Calu3 (cell line): ENCODE measurements around the gene XYLT2. TPM values are rescaled to one million over a fixed set of nuclear protein-coding genes. Genes with fewer than 3 reads are reported as not detected.

ENCODE experiments used
- BruUV-seq: library from RNA; stranded (reverse); fragments of 400-500 nt; replicated peaks from 2 replicates; lab custom pipeline; 2021; lab: Mats Ljungman, UMichigan
- CTCF ChIA-PET: fragments of 300-600 bp; sonication (Branson Sonifier 250); formaldehyde crosslinking; loops from one replicate; lab custom pipeline; 2022; ENCODE audit warnings: antibody characterized with exemption; lab: Charles Lee
- DNase-seq: peaks from one replicate; pipeline ENCODE4 v3.0.0; 2022
- H3K27ac Mint-ChIP-seq: one replicate; pipeline ENCODE4 v1.8.0; 2022; ENCODE audit warnings: mixed read lengths; ENCODE audit not compliant: unreplicated experiment
- H3K27me3 Mint-ChIP-seq: one replicate; pipeline ENCODE4 v1.8.0; 2022; ENCODE audit warnings: mixed read lengths; ENCODE audit not compliant: unreplicated experiment
- H3K36me3 Mint-ChIP-seq: one replicate; pipeline ENCODE4 v1.8.0; 2022; ENCODE audit warnings: mild to moderate bottlenecking, moderate library complexity, mixed read lengths; ENCODE audit not compliant: insufficient read depth, unreplicated experiment
- H3K4me1 Mint-ChIP-seq: one replicate; pipeline ENCODE4 v1.8.0; 2022; ENCODE audit warnings: mild to moderate bottlenecking, low read depth, mixed read lengths; ENCODE audit not compliant: unreplicated experiment
- H3K4me3 Mint-ChIP-seq: one replicate; pipeline ENCODE4 v1.8.0; 2022; ENCODE audit warnings: mild to moderate bottlenecking, low read depth, moderate library complexity, mixed read lengths; ENCODE audit not compliant: unreplicated experiment
- H3K9me3 Mint-ChIP-seq: one replicate; pipeline ENCODE4 v1.8.0; 2022; ENCODE audit warnings: low read depth, mixed read lengths; ENCODE audit not compliant: unreplicated experiment
- intact Hi-C: fragments of 100-400 bp; cut with micrococcal nuclease; formaldehyde crosslinking; loops from one replicate; pipeline ENCODE4 v1.10.0; 2022; ENCODE audit not compliant: unreplicated experiment
- total RNA-seq: library from RNA; stranded (reverse); gene quantifications from 2 replicates; pipeline ENCODE4 v1.2.3, GENCODE V29; 2022
- TF ChIP-seq, protein P1 (sequence below): fragments of 200-600 bp; IDR thresholded peaks from one replicate; pipeline ENCODE4 v1.8.0; 2022; ENCODE audit warnings: antibody characterized with exemption; ENCODE audit not compliant: unreplicated experiment

XYLT2 gene
- total RNA-seq, 1 experiment from 2014 or later = 44.3 TPM

DNA sequence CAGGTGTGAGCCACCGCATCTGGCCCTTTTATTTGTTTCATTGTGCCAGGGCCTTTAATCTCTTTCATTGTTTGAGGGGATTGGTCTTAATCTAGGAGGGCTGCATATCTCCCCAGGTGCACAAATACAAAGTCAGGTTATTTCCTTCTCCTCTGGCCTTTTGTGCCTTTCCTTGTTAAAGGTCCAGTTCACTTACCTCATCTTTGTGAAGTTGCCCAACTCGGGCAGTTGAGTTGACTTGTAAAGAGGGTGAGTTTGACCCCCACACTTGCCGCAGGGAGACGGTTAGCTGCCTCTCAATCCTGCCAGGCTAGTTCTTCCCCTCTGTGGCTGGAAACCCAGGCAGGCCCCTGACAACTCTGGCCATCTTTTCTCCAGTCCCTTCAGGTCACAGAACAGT is 38.3 kb upstream of the XYLT2 start:
- Mint-ChIP-seq H3K27ac (no peak overlapping the region), H3K4me3 (no peak overlapping the region), H3K4me1 (no peaks in the 10 kb centered on the region), H3K27me3 (peaks cover 66% of the 10 kb centered on the region), H3K36me3 (no peaks in the 10 kb centered on the region), H3K9me3 (no peaks in the 10 kb centered on the region)
- intact Hi-C loops = no loop called here
- TF ChIP-seq, protein P1, sequence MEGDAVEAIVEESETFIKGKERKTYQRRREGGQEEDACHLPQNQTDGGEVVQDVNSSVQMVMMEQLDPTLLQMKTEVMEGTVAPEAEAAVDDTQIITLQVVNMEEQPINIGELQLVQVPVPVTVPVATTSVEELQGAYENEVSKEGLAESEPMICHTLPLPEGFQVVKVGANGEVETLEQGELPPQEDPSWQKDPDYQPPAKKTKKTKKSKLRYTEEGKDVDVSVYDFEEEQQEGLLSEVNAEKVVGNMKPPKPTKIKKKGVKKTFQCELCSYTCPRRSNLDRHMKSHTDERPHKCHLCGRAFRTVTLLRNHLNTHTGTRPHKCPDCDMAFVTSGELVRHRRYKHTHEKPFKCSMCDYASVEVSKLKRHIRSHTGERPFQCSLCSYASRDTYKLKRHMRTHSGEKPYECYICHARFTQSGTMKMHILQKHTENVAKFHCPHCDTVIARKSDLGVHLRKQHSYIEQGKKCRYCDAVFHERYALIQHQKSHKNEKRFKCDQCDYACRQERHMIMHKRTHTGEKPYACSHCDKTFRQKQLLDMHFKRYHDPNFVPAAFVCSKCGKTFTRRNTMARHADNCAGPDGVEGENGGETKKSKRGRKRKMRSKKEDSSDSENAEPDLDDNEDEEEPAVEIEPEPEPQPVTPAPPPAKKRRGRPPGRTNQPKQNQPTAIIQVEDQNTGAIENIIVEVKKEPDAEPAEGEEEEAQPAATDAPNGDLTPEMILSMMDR = no peak
- CTCF ChIA-PET = interaction anchor here (0.6 kb wide), 1 partner anchor 186 kb away, joined by 3 read pairs; no protein-coding TSS in a partner anchor
- no TSS peak for BruUV-seq
- no peak for DNase-seq

DNA sequence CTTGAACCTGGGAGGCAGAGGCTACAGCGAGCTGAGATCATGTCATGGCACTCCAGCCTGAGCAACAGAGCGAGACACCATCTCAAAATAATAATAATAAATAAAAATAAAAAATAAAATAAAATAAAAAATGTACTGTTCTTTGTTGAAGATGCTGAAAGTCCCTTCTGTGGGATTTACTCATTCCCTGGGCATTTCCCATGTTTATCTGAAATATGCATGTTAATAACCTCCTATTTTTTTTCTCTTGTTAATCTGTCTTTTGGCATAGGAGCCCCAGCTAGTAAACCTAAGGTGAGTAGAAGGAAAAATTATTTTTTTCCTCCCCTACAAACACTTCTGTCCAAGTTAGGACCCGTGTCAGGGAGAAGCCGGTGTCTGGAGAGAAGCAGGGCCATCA is 37.3 kb upstream of the XYLT2 start:
- H3K4me1 Mint-ChIP-seq = no peaks in the 10 kb centered on the region
- TF ChIP-seq, protein P1 = no peak
- H3K27ac Mint-ChIP-seq = no peak overlapping the region
- H3K27me3 Mint-ChIP-seq = peaks cover 70% of the 10 kb centered on the region
- H3K4me3 Mint-ChIP-seq = no peak overlapping the region
- no peaks in the 10 kb centered on the region for H3K36me3 Mint-ChIP-seq
- intact Hi-C loops = no loop called here
- CTCF ChIA-PET = interaction anchor here (1.1 to 1.2 kb wide), 2 partner anchors 10 to 103 kb away, joined by 3 read pairs; no protein-coding TSS in a partner anchor
- no peak for DNase-seq
- no peaks in the 10 kb centered on the region for H3K9me3 Mint-ChIP-seq
- BruUV-seq = no TSS peak

DNA sequence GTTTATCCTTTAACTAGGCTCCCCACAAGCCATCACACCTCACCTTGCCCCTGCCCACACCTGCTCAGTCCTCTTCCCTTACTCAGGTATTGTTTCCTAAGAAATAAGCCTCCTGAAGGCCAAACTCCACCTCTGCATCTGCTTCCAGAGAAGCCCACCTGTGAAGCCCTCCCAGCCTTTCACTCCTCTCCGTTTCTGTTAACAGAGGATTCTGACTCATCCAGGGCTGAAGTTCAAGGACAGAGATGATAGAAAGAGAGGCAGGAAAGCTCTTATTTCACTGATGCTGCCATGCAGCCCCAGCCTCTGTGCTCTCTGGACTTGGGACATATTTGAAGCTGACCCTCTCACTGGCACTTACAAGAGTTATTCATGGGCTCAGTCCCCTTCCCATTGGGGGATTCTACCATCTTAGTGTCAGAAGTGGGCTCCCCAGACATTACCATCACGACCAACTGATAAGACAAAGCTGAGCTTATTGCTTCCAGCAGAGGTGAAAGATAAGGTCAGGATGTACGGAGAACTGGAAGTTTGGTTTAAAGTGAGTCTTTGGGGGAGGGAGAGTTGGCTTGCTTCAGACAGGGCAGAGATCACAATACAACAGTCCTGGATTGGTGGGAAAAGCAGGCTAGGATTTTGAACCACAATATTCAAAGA is 35.3 kb upstream of the XYLT2 start:
- TF ChIP-seq, protein P1 = no peak
- peaks cover 68% of the 10 kb centered on the region for H3K27me3 Mint-ChIP-seq
- no peak overlapping the region for H3K27ac Mint-ChIP-seq
- H3K4me3 Mint-ChIP-seq = no peak overlapping the region
- DNase-seq = no peak
- intact Hi-C loops = no loop called here
- no TSS peak for BruUV-seq
- H3K9me3 Mint-ChIP-seq = no peaks in the 10 kb centered on the region
- no peaks in the 10 kb centered on the region for H3K4me1 Mint-ChIP-seq
- CTCF ChIA-PET = interaction anchor here (0.6 to 1.0 kb wide), 2 partner anchors 21 to 793 kb away, joined by 4 to 8 read pairs; no protein-coding TSS in a partner anchor
- no peaks in the 10 kb centered on the region for H3K36me3 Mint-ChIP-seq

DNA sequence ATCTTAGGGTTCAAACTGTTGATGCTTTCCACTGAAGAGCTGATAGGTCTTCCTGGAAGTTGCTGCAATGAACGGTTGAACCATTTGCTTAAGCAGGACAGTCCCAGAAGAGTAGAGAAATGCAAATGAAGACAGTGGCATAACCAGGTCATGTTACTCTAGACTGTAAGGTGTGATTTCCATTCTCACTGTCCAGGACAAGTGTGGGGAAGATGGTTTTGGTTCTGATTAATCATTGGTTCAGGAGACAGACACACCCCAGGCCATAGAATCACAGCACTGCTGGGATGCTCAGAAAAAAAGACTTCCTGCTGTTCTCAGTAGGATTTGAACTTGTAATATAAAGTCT is 34.8 kb upstream of the XYLT2 start:
- no TSS peak for BruUV-seq
- CTCF ChIA-PET = interaction anchor here (0.6 kb wide), 1 partner anchor 792 kb away, joined by 4 read pairs; no protein-coding TSS in a partner anchor
- no peaks in the 10 kb centered on the region for H3K4me1 Mint-ChIP-seq

More for the DNA sequence above, 34.8 kb upstream of the XYLT2 start:
- TF ChIP-seq, protein P1 = no peak
- DNase-seq = no peak
- no peaks in the 10 kb centered on the region for H3K36me3 Mint-ChIP-seq
- H3K27ac Mint-ChIP-seq = no peak overlapping the region
- H3K4me3 Mint-ChIP-seq = no peak overlapping the region
- peaks cover 63% of the 10 kb centered on the region for H3K27me3 Mint-ChIP-seq
- intact Hi-C loops = no loop called here
- H3K9me3 Mint-ChIP-seq = no peaks in the 10 kb centered on the region
